ENCODE measurements around the gene PLEKHJ1. TPM values are rescaled to one million over a fixed set of nuclear protein-coding genes. Genes with fewer than 3 reads are reported as not detected.

PLEKHJ1 gene
- total and polyA plus RNA-seq, 2 of the 8 experiments (the other 6 are each of a cell fraction or from before 2014, with no cell fraction given): 135 to 187 TPM

DNA sequence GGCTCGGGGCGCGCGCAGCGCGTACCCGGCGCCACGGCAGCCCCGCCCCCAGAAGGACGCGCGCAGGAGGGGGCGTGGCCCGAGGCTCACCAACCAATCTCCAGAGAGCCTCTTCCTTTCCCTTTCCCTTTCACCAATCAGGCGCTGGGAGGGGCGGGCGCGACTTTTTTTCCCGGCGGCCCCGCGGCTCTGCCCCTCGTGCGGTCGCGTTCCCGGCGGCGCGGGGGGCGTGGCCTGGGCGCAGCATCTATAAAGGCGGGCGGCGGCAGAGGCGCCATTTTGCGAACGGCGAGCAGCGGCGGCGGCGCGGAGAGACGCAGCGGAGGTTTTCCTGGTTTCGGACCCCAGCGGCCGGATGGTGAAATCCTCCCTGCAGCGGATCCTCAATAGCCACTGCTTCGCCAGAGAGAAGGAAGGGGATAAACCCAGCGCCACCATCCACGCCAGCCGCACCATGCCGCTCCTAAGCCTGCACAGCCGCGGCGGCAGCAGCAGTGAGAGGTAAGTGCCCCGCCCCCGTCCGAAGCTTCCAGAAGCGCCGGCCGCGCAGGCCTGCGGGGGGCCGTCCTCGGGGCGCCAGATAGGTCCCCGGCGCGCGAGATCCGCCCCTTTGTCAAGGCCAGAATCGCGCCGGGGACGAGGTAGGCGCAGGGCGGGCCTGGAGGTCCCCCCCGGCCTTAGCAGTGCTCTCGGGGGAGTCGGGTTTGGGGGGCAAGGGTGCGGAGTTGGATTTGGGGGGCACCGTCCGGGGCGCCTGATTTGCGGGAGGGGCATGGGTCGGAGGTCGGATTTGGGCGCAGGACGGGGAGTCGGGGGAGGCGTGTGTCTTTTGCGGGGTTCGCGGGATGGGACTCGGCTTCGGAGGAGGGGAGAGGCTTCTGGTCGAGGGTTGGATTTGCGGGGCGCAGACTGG lies 33.4 kb upstream of the PLEKHJ1 start (continued):
- no peak for TF ChIP-seq KDM5A (IDR thresholded peaks at IDR 0.05; ENCODE audit: low read length)
- TF ChIP-seq CHD2 (IDR thresholded peaks at IDR 0.05; ENCODE audit: low read length): no peak
- peak; percentile 82 for TF ChIP-seq CREB1 (IDR thresholded peaks at IDR 0.05)
- peak; percentile 98 for TF ChIP-seq YY1 (IDR thresholded peaks at IDR 0.05; ENCODE audit: low read depth, low read length)
- no peak for TF ChIP-seq TCF12 (IDR thresholded peaks at IDR 0.05; ENCODE audit: low read depth, low read length)
- TF ChIP-seq POLR2A (IDR thresholded peaks at IDR 0.05; ENCODE audit: control extremely low read depth in 1 of 2, low read depth in 2 of 2, low read length in 2 of 2): peak; percentile 99
- TF ChIP-seq RBBP5 (IDR thresholded peaks at IDR 0.05; ENCODE audit: borderline replicate concordance, low read depth, low read length): peak; percentile 57; the same call in 1 of the 2 replicates
- TF ChIP-seq EP300 (IDR thresholded peaks at IDR 0.05; ENCODE audit: borderline replicate concordance in 1 of 2, low read depth in 2 of 2, low read length in 2 of 2): no peak
- peak; percentile 63 to 74; a peak in 1 of 4 replicates for TF ChIP-seq SIN3A (conservative IDR thresholded peaks at IDR 0.05 in 1 of 2, IDR thresholded peaks at IDR 0.05 in 1 of 2; ENCODE audit: low read depth in 1 of 2, low read length in 2 of 2)
